ENCODE data around the gene NAV2. TPM values are rescaled to one million over a fixed set of nuclear protein-coding genes. Genes with fewer than 3 reads are reported as not detected.

Gene NAV2
- total RNA-seq, 1 experiment from 2014 or later = 46.3 TPM

GRCh38 chr11:19817265-19817851, 104.7 kb downstream of the NAV2 start:
- H3K9ac ChIP-seq (ENCODE audit: extremely low read depth, insufficient read length, low read length) = peak overlapping the region; percentile 29
- H2BK20ac ChIP-seq (ENCODE audit: low read depth, low read length, poor library complexity, severe bottlenecking) = no peak overlapping the region
- H3K56ac ChIP-seq (ENCODE audit: insufficient read length, low read depth, low read length) = no peak overlapping the region
- H3K14ac ChIP-seq (ENCODE audit: insufficient read depth, low read length) = peak overlapping the region; percentile 50
- H3K79me2 ChIP-seq (ENCODE audit: insufficient read depth, low read length) = peaks cover 7% of the 10 kb centered on the region
- H3K23ac ChIP-seq (ENCODE audit: insufficient read length, low read depth, low read length) = no peak overlapping the region
- peak overlapping the region; percentile 58 for H2BK5ac ChIP-seq (ENCODE audit: insufficient read length, low read length)
- TF ChIP-seq, protein P1, sequence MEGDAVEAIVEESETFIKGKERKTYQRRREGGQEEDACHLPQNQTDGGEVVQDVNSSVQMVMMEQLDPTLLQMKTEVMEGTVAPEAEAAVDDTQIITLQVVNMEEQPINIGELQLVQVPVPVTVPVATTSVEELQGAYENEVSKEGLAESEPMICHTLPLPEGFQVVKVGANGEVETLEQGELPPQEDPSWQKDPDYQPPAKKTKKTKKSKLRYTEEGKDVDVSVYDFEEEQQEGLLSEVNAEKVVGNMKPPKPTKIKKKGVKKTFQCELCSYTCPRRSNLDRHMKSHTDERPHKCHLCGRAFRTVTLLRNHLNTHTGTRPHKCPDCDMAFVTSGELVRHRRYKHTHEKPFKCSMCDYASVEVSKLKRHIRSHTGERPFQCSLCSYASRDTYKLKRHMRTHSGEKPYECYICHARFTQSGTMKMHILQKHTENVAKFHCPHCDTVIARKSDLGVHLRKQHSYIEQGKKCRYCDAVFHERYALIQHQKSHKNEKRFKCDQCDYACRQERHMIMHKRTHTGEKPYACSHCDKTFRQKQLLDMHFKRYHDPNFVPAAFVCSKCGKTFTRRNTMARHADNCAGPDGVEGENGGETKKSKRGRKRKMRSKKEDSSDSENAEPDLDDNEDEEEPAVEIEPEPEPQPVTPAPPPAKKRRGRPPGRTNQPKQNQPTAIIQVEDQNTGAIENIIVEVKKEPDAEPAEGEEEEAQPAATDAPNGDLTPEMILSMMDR (conservative IDR thresholded peaks at IDR 0.05) = no peak
- peak overlapping the region; percentile 52 for H3K18ac ChIP-seq (ENCODE audit: insufficient read length, low read depth, low read length)
- no peak overlapping the region for H2BK12ac ChIP-seq (ENCODE audit: insufficient read length, low read depth, low read length)
- no peaks in the 10 kb centered on the region for H3K27me3 ChIP-seq (ENCODE audit: insufficient read depth, low read length)
- H2AK5ac ChIP-seq (ENCODE audit: insufficient read length, low read length) = no peak overlapping the region
- peaks cover 42% of the 10 kb centered on the region for H3K4me1 ChIP-seq (ENCODE audit: insufficient read depth, low read length)
- H3K4me3 Mint-ChIP-seq = peak overlapping the region; percentile 44 to 72
- H3T11ph ChIP-seq (ENCODE audit: low read length) = no peak overlapping the region
- peaks cover 83 to 86% of the 10 kb centered on the region in 2 experiments for H3K4me1 Mint-ChIP-seq
- no peaks in the 10 kb centered on the region for H3K9me3 Mint-ChIP-seq
- H3K27ac ChIP-seq (ENCODE audit: insufficient read length, low read depth, low read length) = peak overlapping the region; percentile 98
- DNase-seq = peak; percentile 82
- no peaks in the 10 kb centered on the region for H3K9me3 ChIP-seq (ENCODE audit: control insufficient read depth, low read depth, low read length)
- H4K8ac ChIP-seq (replicated peaks; ENCODE audit: insufficient read length, low read depth, low read length) = no peak overlapping the region
- no peak overlapping the region for H2BK15ac ChIP-seq (ENCODE audit: low read depth, low read length)
- H3K36me3 Mint-ChIP-seq (ENCODE audit: insufficient read depth in 1 of 3, low read depth in 3 of 3) = peaks cover 11 to 25% (median 12%) of the 10 kb centered on the region in 3 experiments; a peak in 6 of 7 replicates
- H4K5ac ChIP-seq (ENCODE audit: insufficient read length, low read depth, low read length) = peak overlapping the region; percentile 6
- H3K27me3 Mint-ChIP-seq (ENCODE audit: low read depth) = no peaks in the 10 kb centered on the region
- H3K27ac Mint-ChIP-seq = peak overlapping the region; percentile 98 to 100 (median 98)
- no peak overlapping the region for H2BK120ac ChIP-seq (ENCODE audit: low read depth, low read length, poor library complexity, severe bottlenecking)
- H4K91ac ChIP-seq (ENCODE audit: insufficient read length, low read depth, low read length) = no peak overlapping the region
- WGBS (ENCODE audit: extremely low coverage, insufficient read length, low lambda C conversion rate) = no CpG with 5 or more reads among the region's 6 CpGs
- peaks cover 2% of the 10 kb centered on the region for H3K23me2 ChIP-seq (ENCODE audit: insufficient read length, low read depth, low read length, poor library complexity, severe bottlenecking)
- H2AFZ ChIP-seq (ENCODE audit: low read length) = no peak overlapping the region
- H3K4ac ChIP-seq (ENCODE audit: low read depth, low read length) = no peak overlapping the region; the same call in 1 of the 2 replicates
- no peaks in the 10 kb centered on the region for H4K20me1 ChIP-seq (ENCODE audit: control insufficient read depth, insufficient read depth, insufficient read length)
- H3K79me1 ChIP-seq (ENCODE audit: insufficient read depth, low read depth, low read length, poor library complexity, severe bottlenecking) = peaks cover 5% of the 10 kb centered on the region
- H3K4me2 ChIP-seq (ENCODE audit: insufficient read depth, insufficient read length, low read length) = peak overlapping the region; percentile 46
